Ovary (tissue), 3 donors: ENCODE results near the gene COL27A1.

Experiments
- CTCF ChIP-seq, 3 donors: fragments of 450-650 bp in 2 of 3; fragments of 200-600 bp in 1 of 3; IDR thresholded peaks; one replicate each; pipeline versions ENCODE4 v1.5.1 to v1.8.0; 2016 to 2022; ENCODE audit warnings: antibody characterized with exemption in 3 of 3, mild to moderate bottlenecking in 1 of 3
- EP300 ChIP-seq: sonication (generic); formaldehyde crosslinking; IDR thresholded peaks from one replicate; pipeline ENCODE4 v1.6.1; 2017; ENCODE audit warnings: antibody characterized with exemption
- POLR2A ChIP-seq: fragments of 450-650 bp; IDR thresholded peaks from one replicate; pipeline ENCODE4 v1.6.1; 2017; ENCODE audit warnings: antibody characterized with exemption, mild to moderate bottlenecking, moderate library complexity
- donor health status: DM: no; HTN: no; CAD: no.

DNA sequence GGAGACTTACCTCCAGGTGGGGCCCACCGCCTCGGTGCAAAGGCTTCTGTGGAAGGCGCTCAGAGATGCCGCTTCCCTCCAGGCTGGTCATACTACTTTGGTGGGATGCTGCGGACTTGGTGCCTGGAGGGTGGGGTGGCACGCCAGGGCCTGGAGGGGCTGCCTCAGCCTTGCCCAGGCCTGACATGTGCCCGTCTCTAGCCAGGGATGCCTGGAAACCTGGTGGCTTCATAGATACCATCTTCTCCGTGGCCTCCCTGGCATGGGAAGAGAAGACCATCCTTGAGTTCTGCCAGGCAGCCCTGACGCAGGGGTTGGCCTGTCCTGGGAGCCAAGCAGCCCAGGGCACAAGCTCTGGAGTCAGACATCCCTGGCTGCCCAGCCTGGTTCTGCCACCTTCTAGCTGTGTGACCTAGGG, 202.6 kb downstream of the COL27A1 start:
- no peak for TF ChIP-seq POLR2A
- TF ChIP-seq CTCF (IDR thresholded peaks at IDR 0.05): no peak
- no peak for TF ChIP-seq EP300
